Stimulated activated naive CD8-positive, alpha-beta T cell treated with anti-CD3 and anti-CD28 coated beads, Interleukin-15, Interleukin-2, amounts not matched to agents 100 U/mL and 50 U/mL, for 24 hours (primary cell): ENCODE measurements around the gene GJD4.

Experiments used
- ATAC-seq: fragments of 150-1000 bp; cut with Tn5 transposase; one replicate; pipeline ENCODE4 v1.10.0; 2021
- DNase-seq: peaks from one replicate; pipeline ENCODE4 v3.0.0; 2021

Gene GJD4

DNA sequence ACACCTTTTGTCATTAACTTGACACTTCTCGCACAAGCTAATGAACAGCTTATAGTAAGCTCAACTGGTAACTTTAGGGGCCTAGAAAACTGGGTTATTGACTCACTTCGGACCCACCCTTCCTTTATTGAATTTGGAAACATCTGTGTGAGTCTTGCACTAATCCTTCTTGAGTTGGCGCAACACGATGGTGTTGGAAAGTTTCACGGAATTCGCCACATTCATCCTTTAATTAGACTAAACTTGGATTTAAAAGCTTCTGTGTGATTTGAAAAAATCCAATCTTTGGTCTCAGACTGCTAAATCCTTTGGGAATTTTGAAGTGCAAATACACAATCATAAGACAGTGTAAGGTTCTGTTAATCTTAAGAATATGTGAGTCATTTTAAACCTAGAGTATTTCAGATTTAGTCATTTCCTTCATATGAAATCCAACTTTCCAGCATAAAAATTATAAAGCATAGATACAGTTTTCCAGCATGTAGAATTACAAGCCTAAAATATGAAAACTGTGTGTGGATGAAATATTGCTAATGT, 21.9 kb downstream of the GJD4 start:
- ATAC-seq (no peak), DNase-seq (no peak)

DNA sequence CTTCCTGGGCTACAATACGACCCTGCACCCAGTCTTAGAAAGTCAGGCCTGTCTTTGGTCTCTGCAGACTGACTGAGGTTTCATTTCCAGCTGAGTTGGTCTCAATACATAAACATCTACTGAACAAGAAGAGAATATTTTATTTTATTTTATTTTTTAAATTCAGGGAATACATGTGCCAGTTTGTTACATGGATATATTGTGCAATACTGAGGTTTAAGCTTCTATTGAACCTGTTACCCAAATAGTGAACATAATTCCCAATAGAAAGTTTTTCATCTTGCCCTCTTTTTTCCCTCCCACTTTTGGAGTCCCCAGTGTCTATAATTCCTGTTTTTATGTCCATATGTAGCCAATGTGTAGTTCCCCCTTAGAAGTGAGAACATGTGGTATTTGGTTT, 26.3 kb downstream of the GJD4 start:
- ATAC-seq (no peak), DNase-seq (no peak)

DNA sequence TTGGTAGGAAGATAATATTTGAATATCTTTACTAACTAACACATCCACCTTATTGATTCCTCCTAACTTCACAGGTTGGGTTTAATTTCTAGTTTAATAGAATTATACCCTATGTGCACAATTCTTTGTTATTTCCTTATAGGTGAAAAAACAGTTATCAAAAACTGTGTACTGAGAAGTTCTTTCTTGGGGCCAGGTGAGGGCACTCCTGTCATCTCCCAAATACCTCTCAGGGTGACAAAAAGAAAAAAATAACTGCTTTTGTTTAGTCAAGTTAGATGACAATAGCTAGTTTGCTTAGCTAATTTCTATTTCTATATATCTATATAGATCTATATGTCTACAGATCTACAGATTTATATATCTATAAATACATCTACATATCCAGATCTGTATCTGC, 26.9 kb downstream of the GJD4 start:
- DNase-seq (no peak), ATAC-seq (no peak)

DNA sequence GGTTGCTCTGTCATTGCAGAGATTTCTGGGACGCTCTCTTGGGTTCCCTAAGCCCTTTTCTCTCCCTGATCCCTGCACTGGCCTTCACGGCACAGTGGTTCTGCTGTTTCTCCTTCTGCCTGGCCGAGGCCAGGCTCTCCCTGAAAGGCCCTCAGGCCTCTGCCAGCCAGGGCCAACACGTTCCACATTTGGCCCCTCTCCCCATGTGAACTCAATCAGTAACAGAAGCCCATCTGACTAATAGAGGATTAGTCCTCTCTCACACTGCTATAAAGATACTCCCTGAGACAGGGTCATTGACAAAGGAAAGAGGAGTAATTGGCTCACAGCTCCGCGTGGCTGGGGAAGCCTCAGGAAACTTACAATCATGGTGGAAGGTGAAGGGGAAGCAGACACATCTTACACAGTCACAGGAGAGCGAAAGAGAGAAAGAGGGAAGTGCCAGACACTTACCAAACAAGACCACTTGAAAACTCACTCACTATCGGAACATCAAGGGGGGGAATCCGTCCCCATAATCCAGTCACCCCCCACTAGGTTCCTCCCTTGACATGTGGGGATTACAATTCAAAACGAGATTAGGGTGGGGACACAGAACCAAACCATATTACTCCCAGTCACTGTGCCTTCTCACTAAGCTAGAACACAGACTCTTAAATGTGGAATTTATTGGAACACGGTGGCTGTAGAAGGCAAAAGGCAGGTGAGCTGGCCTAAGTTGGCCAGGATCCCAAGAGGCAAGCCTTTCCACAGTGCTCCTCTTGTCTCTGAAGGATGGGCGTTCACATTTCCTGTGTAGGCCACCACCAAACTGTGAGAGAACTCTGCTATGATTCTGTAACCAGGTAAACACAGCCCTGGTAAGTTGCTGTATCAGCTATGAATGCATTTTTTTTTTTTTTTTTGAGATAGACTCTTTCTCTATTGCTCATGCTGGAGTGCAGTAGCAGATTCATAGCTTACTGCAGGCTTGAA, 28.2 kb downstream of the GJD4 start:
- no peak for ATAC-seq
- DNase-seq, result no peak

DNA sequence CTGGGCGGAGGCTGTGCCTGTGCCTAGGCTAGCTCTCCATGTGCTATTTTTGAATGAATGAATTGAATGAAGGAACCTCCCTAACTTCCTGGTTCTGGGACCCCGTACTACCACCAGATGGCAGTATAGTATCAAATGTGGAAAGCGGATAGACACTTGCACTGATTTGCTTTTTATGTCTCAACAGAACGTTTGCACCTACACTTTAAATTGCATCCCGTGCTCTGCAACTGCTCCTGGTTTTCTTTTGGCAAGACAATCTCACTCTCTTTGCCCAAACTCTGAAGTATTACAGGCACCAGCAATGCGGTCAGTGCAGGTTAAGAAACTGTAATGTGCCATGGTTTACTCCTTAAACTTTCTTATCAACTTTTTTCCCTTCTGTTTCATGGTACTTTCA, 30.4 kb downstream of the GJD4 start:
- ATAC-seq (peak; percentile 34), DNase-seq (peak; percentile 29)

DNA sequence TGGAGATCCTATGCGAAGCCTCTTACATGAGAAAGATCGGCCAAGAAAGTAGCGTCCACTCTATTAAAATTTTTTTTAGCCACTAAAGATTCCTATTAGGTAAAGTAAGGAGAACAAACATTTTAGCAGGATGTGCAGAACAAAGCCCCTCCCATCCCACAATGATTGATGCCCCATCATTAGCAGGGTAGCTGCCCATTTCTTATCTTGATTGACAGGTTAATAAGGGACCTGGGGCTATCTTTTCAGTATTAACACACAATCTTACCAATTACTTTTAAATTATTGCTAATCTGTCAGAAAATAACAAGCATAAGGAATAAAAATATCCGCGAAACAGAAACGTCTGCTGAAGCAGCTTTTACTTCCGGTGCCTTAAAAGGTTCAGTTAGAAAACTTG, 31.8 kb downstream of the GJD4 start:
- ATAC-seq (no peak), DNase-seq (no peak)

DNA sequence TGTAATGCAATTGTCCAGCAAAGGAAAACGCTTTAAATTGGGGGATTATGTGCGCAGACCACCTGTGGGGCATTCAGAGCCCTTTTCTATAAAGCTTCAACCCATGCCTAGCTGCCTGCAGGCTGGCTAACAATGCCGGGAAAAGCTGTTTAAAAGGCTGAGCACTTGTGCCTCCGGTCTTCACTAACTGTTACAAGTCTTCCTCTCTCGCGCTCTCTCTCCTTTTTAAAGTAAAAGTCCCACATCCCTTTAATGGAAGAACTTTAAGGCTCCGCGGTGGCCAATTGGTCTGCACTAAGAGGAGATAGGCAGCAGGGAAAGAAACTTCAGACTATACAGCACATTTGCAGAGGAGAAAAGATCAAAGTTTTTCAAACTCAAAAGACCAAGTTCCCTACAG, 32.3 kb downstream of the GJD4 start:
- DNase-seq (no peak), ATAC-seq (no peak)

DNA sequence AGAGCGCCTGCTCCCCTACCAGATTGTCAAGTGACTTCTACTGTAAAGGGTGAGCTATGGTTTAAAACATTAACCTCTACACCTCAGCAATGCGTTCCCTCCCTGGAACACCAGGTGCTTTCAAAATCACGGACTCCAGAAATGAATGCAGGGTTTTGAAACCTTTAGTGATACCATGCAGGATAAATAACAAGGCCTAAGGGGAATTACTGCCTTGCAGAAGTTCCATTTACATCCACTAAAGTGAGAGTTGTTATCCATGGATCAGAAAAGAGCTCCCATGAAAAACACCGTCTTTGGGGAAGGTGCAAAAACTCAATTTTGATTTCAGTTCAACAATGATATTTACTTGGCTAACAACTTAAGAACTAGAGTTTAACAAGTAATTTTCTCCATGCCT, 33.0 kb downstream of the GJD4 start:
- DNase-seq (no peak), ATAC-seq (no peak)

DNA sequence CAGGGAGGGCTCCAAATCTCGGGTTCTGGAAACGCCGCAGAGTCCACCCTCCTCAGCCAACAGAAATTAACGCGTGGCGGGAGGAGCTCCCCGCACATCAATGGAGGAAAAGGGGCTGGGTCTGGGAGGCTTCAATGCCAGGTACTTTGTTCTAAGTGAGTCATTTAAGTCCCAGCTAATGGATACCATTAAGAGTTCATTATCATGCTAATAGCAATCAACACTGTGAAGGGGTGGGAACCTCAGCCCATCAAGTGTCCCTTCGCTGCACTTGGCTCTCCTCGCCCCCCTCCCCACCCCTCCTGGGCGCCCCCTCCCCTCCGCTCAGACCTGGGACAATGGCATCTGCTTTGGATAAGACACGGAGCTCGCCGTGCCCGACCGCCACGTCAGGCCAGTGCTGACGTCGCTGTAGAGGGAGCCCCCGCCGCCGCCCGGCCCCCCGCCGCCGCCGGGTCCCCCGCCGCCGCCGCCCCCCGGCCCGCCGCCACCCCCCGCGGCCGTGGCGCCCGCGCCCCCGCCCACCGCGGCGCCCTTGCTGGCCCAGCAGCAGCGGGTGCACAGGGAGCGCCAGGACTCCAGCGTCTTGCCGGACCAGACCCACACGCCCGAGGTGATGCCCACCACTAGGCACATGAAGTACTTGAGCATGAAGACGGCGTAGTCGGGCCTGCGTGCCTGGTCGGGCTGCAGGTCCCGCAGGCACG, 34.0 kb downstream of the GJD4 start:
- no peak for DNase-seq
- ATAC-seq, result no peak

DNA sequence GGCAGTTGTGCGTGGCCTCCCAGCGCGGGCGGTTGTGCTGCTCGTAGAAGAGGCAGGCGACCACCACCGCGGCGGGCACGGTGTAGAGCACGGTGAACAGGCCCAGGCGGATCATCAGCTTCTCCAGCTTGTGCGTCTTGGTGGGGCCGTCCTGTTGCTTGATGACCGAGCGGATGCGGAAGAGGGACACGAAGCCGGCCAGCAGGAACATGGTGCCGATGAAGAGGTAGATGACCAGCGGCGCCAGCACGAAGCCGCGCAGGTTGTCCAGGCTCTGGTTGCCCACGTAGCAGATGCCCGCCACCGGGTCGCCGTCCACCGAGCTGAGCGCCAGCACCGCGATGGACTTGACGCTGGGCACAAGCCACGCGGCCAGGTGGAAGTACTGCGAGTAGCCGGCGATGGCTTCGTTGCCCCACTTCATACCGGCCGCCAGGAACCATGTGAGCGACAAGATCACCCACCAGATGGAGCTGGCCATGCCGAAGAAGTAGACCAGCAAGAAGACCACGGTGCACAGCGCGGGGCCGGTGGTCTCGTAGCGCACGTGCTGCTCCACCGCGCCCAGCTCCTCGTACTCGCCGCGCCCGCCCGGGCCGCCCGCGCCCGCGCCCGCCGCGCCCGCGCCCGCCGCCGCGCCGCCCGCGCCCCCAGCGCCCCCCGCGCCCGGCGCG, 34.7 kb downstream of the GJD4 start:
- no peak for ATAC-seq
- peak; percentile 9 for DNase-seq

DNA sequence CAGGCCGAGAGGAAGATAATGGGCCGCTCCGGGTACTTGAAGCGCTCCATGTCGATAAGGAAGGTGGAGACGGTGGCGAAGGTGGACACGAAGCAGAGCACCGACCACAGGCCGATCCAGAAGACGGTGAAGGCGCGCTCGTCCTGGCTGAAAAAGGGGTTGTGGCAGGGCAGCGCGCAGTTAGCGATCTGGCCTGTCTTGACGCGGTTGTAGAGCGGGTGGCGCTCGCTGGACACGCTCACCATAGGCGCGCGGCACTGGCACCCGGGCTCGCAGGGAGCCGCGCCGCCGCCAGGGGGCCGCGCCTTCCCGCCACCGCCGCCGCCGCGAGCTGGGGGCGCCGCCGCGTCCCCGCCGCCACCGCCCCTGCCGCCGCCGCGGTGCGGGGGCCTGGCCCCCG, 35.3 kb downstream of the GJD4 start:
- DNase-seq (peak; percentile 55), ATAC-seq (peak; percentile 50)

DNA sequence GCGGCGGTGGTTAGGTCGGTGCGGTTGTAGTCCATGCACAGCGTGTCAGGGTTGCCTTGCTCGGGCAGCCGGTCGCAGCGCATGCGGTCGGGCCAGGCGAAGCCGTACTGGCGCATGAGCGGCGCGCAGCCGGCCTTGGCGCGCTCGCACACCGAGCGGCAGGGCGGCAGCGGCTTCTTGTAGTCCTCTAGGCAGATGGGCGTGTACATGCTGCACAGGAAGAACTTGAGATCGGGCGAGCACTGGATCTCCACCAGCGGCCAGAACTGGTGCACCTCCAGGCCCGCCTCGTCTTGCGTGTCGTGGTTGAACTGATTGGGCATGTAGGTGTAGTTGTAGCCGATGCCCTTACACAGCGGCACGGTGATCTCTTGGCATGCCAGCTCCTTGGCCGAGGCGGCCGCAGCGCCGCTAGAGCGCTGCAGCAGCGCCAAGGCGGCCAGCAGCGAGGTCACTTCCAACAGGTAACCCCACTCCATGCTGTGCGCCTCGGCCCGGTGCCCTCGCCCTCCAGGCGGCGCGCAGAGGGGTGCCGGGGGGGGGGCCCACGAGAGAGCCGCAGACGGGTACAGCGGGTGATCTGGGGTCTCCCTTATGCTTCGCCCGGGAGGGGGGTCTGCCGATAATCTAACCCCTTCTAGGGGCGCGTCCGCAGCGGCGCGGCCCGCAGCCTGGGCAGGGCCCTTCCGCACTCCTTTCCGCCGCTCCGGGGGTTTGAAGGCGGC, 36.0 kb downstream of the GJD4 start:
- DNase-seq (peak; percentile 49), ATAC-seq (peak; percentile 47)

DNA sequence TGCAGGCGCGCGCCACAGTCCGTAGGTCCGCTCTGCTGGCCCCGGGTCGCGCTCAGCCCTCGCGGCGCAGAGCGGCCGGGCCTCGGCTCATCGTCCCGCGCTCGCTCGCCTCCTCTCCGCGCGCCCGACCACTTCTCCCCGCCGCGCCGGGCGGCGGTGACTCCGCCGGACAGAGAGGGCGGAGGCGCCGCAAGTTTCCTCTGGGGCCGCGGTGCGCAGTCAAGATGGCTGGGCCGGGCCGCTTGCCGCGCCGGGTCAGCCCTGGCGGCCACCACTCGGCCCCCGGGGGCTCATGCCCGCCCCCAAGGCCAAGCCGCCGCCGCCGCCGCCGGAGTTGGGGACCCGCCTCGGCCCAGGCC, 36.5 kb downstream of the GJD4 start:
- DNase-seq (peak; percentile 16), ATAC-seq (peak; percentile 4)

DNA sequence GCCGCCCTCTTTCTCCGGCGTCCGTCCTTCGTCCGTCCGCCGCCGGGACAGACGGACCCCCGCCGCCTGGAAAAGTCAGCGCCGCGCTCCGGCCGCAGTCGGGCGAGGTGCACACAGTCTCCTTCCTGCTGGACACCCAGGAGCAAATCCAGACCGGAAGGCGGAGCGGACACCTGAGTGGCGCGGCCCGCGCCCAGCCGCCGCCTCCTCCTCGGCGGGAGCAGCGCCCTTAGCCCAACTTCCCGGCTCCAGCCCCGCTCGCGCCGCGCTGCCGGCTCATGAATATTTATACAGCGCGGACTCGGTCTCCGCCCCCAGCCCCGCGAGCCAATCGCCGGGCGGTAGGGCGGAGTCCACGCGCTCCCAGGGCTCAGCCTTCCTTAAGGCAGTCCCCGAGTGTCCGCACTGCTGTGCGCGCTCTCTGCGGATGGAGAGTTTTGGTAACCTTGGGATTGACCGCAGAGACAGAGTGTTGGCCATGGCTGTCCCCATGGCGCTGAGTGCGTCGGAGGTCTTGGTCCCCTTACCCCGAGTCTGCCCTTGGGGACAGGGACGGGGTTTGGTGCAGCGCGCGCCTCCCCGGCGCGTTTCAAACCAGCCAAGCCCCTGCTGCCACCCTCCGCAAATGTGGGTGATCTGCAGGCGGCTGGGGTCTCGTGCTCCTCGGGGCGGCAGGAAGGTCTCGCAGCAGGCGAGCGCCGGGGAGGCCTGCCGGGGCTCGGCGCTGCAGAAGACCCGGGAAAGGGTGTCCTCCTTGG, 37.1 kb downstream of the GJD4 start, which contains the start of gene FZD8:
FZD8 (minus strand) TSS at position 262 of the 758 bp plus-strand sequence. CDS start 867 bp downstream, outside the sequence.
- DNase-seq (peak; percentile 80), ATAC-seq (peak; percentile 84)

DNA sequence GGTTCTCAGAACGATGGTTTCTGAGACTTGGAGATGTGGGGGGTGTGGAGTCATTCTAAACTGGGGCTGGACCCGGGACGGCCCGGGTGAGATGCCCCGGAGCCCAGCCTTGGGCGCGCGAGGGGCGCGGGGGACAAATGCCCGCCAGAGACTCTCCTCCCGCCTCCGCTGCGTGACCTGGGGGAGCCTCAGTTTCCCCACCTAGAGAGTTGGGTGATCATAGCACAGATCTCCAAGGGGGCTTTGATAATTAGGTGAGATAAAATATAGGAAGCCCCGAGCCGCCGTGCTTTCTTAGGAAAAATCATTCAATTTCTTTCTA, 37.6 kb downstream of the GJD4 start:
- no peak for ATAC-seq

DNA sequence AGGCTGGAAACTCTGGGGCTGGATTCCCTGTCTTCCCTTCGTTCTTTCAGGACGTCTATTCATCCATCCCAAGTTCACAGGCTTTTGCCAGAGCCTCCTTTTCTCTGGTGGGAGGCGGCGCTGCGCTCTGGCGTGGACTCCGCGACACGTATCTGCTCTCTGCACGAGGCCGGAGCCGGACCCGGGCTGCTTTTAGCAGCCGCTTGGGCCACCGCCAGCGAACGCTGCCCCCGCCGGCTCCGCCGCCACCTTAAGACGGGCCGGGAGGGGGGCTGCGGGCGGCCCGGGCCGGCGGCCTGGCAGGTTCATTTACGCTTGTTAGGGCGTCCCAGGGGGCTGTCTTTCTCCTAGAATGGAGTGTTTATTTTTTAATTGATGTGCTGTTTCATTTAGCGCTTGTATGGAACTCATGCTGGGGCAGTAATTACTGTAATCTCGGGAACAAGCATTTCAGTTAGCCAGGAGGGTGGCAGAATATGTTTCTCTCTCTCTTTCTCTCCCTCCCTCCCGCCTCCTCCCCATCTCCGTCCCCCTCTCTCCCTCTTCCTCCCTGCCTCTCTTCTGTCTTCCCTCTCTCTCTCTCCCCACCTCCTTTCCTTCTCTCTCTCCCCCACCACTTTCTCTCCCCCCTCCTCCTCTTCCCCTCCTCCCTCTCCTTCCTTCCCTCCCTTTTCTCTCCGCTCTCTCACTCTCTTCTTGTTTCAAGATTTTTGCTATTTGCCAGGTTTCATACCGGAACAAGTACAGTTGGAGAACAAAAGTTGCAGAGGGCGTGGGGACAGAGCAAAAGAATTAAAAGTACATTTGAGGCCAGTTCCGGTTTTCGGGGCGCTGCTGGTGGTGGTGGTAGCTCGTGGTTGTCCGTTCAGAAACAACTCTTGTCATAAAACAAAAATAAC, 38.3 kb downstream of the GJD4 start:
- DNase-seq (peak; percentile 20), ATAC-seq (no peak)

More for the DNA sequence above, 37.6 kb downstream of the GJD4 start:
- DNase-seq, result no peak

DNA sequence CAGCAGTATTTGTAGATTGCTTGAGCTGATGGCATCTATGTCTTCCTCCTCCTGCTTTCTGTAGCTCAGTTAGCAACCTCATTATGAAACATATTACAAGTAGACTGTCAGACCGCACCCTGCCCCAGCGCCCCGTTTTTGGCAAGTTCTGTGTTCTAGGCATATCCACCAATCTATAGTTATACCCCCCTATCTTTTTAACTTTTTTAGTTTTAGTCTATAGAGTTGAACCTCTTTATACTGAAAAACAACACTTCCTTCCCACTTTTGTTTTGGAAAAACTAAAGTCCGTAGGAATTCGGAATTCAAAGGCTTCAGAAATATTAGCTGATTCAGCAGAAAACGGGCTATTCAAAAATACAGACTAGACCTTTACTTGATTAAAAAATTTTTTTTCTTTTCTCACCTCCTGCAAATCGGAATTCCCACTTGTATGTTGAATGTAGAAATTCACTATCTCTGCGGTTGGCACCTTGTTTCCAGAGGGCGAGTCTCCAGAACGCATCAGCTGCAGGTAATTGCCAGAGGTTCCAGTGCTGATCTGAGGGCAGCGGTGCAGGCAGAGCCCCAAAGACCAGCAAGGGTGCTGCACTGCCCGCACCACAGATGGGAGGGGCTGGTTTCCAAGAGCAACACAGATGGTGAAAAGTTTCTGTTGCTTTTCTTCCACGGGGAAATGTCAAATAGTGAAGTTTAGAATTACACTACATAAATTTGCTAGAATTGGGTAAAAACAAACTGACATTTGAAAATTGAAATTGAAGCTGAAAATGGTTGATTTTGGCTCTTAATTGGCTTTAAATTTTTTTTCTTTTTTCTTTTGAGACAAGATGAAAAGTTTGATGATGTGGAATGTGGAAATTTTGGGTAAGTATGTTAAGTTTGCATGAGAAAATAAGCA, 39.2 kb downstream of the GJD4 start:
- DNase-seq (no peak), ATAC-seq (no peak)

DNA sequence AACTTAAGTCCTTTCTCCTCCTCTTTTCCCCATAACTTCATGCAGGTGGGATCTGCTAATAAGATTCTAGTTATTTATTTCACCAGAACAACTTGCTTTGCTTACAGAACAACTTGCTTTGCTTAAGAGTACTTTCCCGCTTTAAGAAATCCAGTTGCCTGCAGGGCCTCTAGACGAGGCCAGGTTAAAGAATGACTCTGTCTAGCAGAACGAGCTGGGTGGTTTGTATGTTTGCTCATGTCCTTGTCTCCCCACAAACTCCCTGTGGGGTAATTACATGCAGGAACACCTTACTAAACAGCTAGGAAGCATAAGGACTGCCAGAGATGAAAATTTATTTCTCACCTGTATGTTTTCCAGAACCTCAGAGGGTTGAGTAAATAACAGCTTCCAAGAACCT, 45.8 kb downstream of the GJD4 start:
- ATAC-seq, result no peak

DNA sequence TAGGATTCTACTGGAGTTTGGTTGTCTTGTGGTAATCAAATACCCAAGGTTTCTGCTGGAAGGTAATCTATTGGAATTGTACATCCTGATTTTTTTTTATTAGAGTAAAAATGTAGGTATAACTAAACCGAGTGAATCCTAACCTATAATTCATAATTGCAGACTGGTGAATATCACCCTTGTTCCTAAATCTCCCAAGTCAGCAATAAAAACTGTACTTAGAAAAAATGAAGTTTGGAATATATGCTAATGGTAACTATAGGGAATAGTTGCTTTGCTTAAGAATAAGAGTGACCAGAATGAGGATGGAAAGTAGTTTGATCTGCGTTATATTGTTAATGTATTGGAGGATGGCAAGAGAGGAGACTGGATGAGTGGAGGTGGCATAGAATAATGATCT, 47.7 kb downstream of the GJD4 start:
- ATAC-seq, result no peak

More for the DNA sequence above, 45.8 kb downstream of the GJD4 start:
- DNase-seq, result no peak

More for the DNA sequence above, 47.7 kb downstream of the GJD4 start:
- DNase-seq, result no peak
